Measurements from ENCODE around the gene TMEM150A.

Gene TMEM150A

GRCh38 chr2:85647823-85648526 is 45.5 kb upstream of the TMEM150A start:
- Histone ChIP-seq H3K9me3 (ENCODE audit: insufficient read depth, low read depth, low read length) (no peaks in the 10 kb centered on the region), H3K27me3 (ENCODE audit: insufficient read depth, low read length, poor library complexity, severe bottlenecking) (no peaks in the 10 kb centered on the region), H3K79me2 (ENCODE audit: insufficient read depth, low read length) (no peaks in the 10 kb centered on the region), H3K4me2 (ENCODE audit: low read depth, low read length, poor library complexity, severe bottlenecking) (no peak overlapping the region), H3F3A (ENCODE audit: low read depth) (no peaks in the 10 kb centered on the region), H3K9ac (ENCODE audit: low read depth, low read length, poor library complexity, severe bottlenecking) (no peak overlapping the region), H3K4me1 (ENCODE audit: insufficient read depth, low read length, poor library complexity, severe bottlenecking) (no peaks in the 10 kb centered on the region), H3K36me3 (ENCODE audit: insufficient read depth, low read length) (peaks cover 94% of the 10 kb centered on the region), H3K4me3 (ENCODE audit: low read length, poor library complexity, severe bottlenecking) (no peak overlapping the region), H2AFZ (ENCODE audit: low read length) (no peak overlapping the region), H3K9me2 (replicated peaks; ENCODE audit: low read depth, low read length) (no peaks in the 10 kb centered on the region), H4K20me1 (ENCODE audit: insufficient read depth, low read length, poor library complexity, severe bottlenecking) (no peaks in the 10 kb centered on the region)
- no peak for TF ChIP-seq EZH2phosphoT487 (IDR thresholded peaks at IDR 0.05; ENCODE audit: borderline replicate concordance)
- TF ChIP-seq, protein P1, sequence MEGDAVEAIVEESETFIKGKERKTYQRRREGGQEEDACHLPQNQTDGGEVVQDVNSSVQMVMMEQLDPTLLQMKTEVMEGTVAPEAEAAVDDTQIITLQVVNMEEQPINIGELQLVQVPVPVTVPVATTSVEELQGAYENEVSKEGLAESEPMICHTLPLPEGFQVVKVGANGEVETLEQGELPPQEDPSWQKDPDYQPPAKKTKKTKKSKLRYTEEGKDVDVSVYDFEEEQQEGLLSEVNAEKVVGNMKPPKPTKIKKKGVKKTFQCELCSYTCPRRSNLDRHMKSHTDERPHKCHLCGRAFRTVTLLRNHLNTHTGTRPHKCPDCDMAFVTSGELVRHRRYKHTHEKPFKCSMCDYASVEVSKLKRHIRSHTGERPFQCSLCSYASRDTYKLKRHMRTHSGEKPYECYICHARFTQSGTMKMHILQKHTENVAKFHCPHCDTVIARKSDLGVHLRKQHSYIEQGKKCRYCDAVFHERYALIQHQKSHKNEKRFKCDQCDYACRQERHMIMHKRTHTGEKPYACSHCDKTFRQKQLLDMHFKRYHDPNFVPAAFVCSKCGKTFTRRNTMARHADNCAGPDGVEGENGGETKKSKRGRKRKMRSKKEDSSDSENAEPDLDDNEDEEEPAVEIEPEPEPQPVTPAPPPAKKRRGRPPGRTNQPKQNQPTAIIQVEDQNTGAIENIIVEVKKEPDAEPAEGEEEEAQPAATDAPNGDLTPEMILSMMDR (conservative IDR thresholded peaks at IDR 0.05; ENCODE audit: low read length) = no peak

- H3K9me3 ChIP-seq (ENCODE audit: insufficient read depth, low read depth, low read length) = no peaks in the 10 kb centered on the region
- H3K9me2 ChIP-seq (replicated peaks; ENCODE audit: low read depth, low read length) = no peaks in the 10 kb centered on the region
- no peaks in the 10 kb centered on the region for H3K4me1 ChIP-seq (ENCODE audit: insufficient read depth, low read length, poor library complexity, severe bottlenecking)
- no peak overlapping the region for H3K4me2 ChIP-seq (ENCODE audit: low read depth, low read length, poor library complexity, severe bottlenecking)
- H3K36me3 ChIP-seq (ENCODE audit: insufficient read depth, low read length) = peaks cover 97% of the 10 kb centered on the region
- no peak overlapping the region for H3K4me3 ChIP-seq (ENCODE audit: low read length, poor library complexity, severe bottlenecking)
- no peak overlapping the region for H3K9ac ChIP-seq (ENCODE audit: low read depth, low read length, poor library complexity, severe bottlenecking)
- no peak overlapping the region for H2AFZ ChIP-seq (ENCODE audit: low read length)
- H3K27me3 ChIP-seq (ENCODE audit: insufficient read depth, low read length, poor library complexity, severe bottlenecking) = no peaks in the 10 kb centered on the region
- H3K79me2 ChIP-seq (ENCODE audit: insufficient read depth, low read length) = no peaks in the 10 kb centered on the region
- H3F3A ChIP-seq (ENCODE audit: low read depth) = no peaks in the 10 kb centered on the region
- TF ChIP-seq, protein P1 (conservative IDR thresholded peaks at IDR 0.05; ENCODE audit: low read length) = no peak
- TF ChIP-seq EZH2phosphoT487 (IDR thresholded peaks at IDR 0.05; ENCODE audit: borderline replicate concordance) = no peak
- no peaks in the 10 kb centered on the region for H4K20me1 ChIP-seq (ENCODE audit: insufficient read depth, low read length, poor library complexity, severe bottlenecking)
These were observed 43.7 kb upstream of the TMEM150A start for GRCh38 chr2:85646166-85646565.

- no peaks in the 10 kb centered on the region for H3K9me3 ChIP-seq (ENCODE audit: insufficient read depth, low read depth, low read length)
- H3K9me2 ChIP-seq (replicated peaks; ENCODE audit: low read depth, low read length) = no peaks in the 10 kb centered on the region
- H4K20me1 ChIP-seq (ENCODE audit: insufficient read depth, low read length, poor library complexity, severe bottlenecking) = no peaks in the 10 kb centered on the region
- no peak overlapping the region for H3K4me3 ChIP-seq (ENCODE audit: low read length, poor library complexity, severe bottlenecking)
- no peak overlapping the region for H3K4me2 ChIP-seq (ENCODE audit: low read depth, low read length, poor library complexity, severe bottlenecking)
- no peaks in the 10 kb centered on the region for H3K4me1 ChIP-seq (ENCODE audit: insufficient read depth, low read length, poor library complexity, severe bottlenecking)
- no peak overlapping the region for H2AFZ ChIP-seq (ENCODE audit: low read length)
- peaks cover 96% of the 10 kb centered on the region for H3K36me3 ChIP-seq (ENCODE audit: insufficient read depth, low read length)
- H3F3A ChIP-seq (ENCODE audit: low read depth) = no peaks in the 10 kb centered on the region
- TF ChIP-seq, protein P1 (conservative IDR thresholded peaks at IDR 0.05; ENCODE audit: low read length) = no peak
- TF ChIP-seq EZH2phosphoT487 (IDR thresholded peaks at IDR 0.05; ENCODE audit: borderline replicate concordance) = no peak
- H3K27me3 ChIP-seq (ENCODE audit: insufficient read depth, low read length, poor library complexity, severe bottlenecking) = no peaks in the 10 kb centered on the region
- no peak overlapping the region for H3K9ac ChIP-seq (ENCODE audit: low read depth, low read length, poor library complexity, severe bottlenecking)
- H3K79me2 ChIP-seq (ENCODE audit: insufficient read depth, low read length) = no peaks in the 10 kb centered on the region
These were observed 42.4 kb upstream of the TMEM150A start for GRCh38 chr2:85644909-85645308.

Measured in Loucy (cell line).